Neuronal stem cell (in vitro differentiated cells): Measurements from ENCODE around the gene HEPH.

Experiments
- DNase-seq: peaks from one replicate; pipeline ENCODE4 v3.0.0-alpha.2; 2013; ENCODE audit warnings: low spot score
- H2AFZ ChIP-seq: one replicate; pipeline ENCODE4 v1.6.1; 2013; ENCODE audit warnings: mild to moderate bottlenecking, low read length, inconsistent platforms
- H2AK5ac ChIP-seq: 2 replicates; pipeline ENCODE4 v1.6.1; 2013; ENCODE audit warnings: low read depth, mild to moderate bottlenecking, inconsistent platforms, low read length, moderate library complexity, mixed read lengths
- H2BK120ac ChIP-seq: 2 replicates; pipeline ENCODE4 v1.6.1; 2013; ENCODE audit warnings: low read depth, mild to moderate bottlenecking, inconsistent platforms, low read length, moderate library complexity, mixed read lengths
- H2BK12ac ChIP-seq: one replicate; pipeline ENCODE4 v1.6.1; 2013; ENCODE audit warnings: low read length, inconsistent platforms
- H2BK15ac ChIP-seq: 2 replicates; pipeline ENCODE4 v1.6.1; 2013; ENCODE audit warnings: mild to moderate bottlenecking, low read length, inconsistent platforms, mixed read lengths
- H2BK5ac ChIP-seq: one replicate; pipeline ENCODE4 v1.6.1; 2013; ENCODE audit warnings: inconsistent platforms, mild to moderate bottlenecking, low read length, moderate library complexity
- H3K14ac ChIP-seq: one replicate; pipeline ENCODE4 v1.6.1; 2013; ENCODE audit warnings: low read length, inconsistent platforms
- H3K18ac ChIP-seq: 2 replicates; pipeline ENCODE4 v1.6.1; 2013; ENCODE audit warnings: low read length, inconsistent platforms
- H3K23ac ChIP-seq: 2 replicates; pipeline ENCODE4 v1.6.1; 2013; ENCODE audit warnings: low read depth, mild to moderate bottlenecking, mixed read lengths, low read length, inconsistent platforms; ENCODE audit not compliant: poor library complexity
- H3K27ac ChIP-seq: replicated peaks from 3 replicates; pipeline ENCODE4 v1.5.1; 2013; ENCODE audit warnings: low read length, inconsistent platforms
- H3K27me3 ChIP-seq, 3 experiments: 2 replicates each; pipeline ENCODE4 v1.6.1; 2013; ENCODE audit warnings: low read length in 3 of 3, mild to moderate bottlenecking in 2 of 3, inconsistent platforms in 1 of 3, low read depth in 1 of 3, mixed read lengths in 1 of 3, moderate library complexity in 1 of 3; ENCODE audit not compliant: control insufficient read depth in 3 of 3, insufficient read depth in 3 of 3
- H3K36me3 ChIP-seq, 2 donors: replicated peaks in 1 of 2; 2 replicates each; pipeline ENCODE4 v1.6.1; 2013; ENCODE audit warnings: low read length in 2 of 2; ENCODE audit not compliant: control insufficient read depth in 2 of 2, insufficient read depth in 2 of 2
- H3K4ac ChIP-seq: 2 replicates; pipeline ENCODE4 v1.6.1; 2013; ENCODE audit warnings: inconsistent platforms, mild to moderate bottlenecking, low read length, moderate library complexity
- H3K4me1 ChIP-seq, 2 donors: 1 replicate in 1 of 2; 2 replicates in 1 of 2; pipeline ENCODE4 v1.6.1; 2013; ENCODE audit warnings: low read length in 2 of 2, low read depth in 1 of 2; ENCODE audit not compliant: control insufficient read depth in 2 of 2, insufficient read depth in 1 of 2
- H3K4me2 ChIP-seq: one replicate; pipeline ENCODE4 v1.6.1; 2013; ENCODE audit warnings: mild to moderate bottlenecking, low read length, inconsistent platforms; ENCODE audit not compliant: insufficient read depth, poor library complexity, severe bottlenecking
- H3K4me3 ChIP-seq, 2 donors: 2 replicates each; pipeline ENCODE4 v1.5.1; 2013; ENCODE audit warnings: low read length in 2 of 2, mild to moderate bottlenecking in 2 of 2, inconsistent platforms in 1 of 2, moderate library complexity in 1 of 2
- H3K79me1 ChIP-seq: one replicate; pipeline ENCODE4 v1.6.1; 2013; ENCODE audit warnings: low read depth, mild to moderate bottlenecking, inconsistent platforms, low read length, moderate library complexity
- H3K9ac ChIP-seq: one replicate; pipeline ENCODE4 v1.6.1; 2013; ENCODE audit warnings: mild to moderate bottlenecking, low read depth, low read length, inconsistent platforms; ENCODE audit not compliant: poor library complexity
- H3K9me3 ChIP-seq, 2 donors: replicated peaks in 1 of 2; 2 replicates each; pipeline versions ENCODE3 to v1.6.1; 2013; ENCODE audit warnings: low read length in 2 of 2, mild to moderate bottlenecking in 2 of 2, inconsistent platforms in 1 of 2, low read depth in 1 of 2, mixed read lengths in 1 of 2, moderate library complexity in 1 of 2; ENCODE audit not compliant: control insufficient read depth in 2 of 2, insufficient read depth in 1 of 2
- H4K8ac ChIP-seq: one replicate; pipeline ENCODE4 v1.6.1; 2013; ENCODE audit warnings: low read depth, mild to moderate bottlenecking, inconsistent platforms, low read length, moderate library complexity
- H4K91ac ChIP-seq: one replicate; pipeline ENCODE4 v1.6.1; 2013; ENCODE audit warnings: low read length, low read depth, mild to moderate bottlenecking, inconsistent platforms; ENCODE audit not compliant: poor library complexity

HEPH gene

DNA sequence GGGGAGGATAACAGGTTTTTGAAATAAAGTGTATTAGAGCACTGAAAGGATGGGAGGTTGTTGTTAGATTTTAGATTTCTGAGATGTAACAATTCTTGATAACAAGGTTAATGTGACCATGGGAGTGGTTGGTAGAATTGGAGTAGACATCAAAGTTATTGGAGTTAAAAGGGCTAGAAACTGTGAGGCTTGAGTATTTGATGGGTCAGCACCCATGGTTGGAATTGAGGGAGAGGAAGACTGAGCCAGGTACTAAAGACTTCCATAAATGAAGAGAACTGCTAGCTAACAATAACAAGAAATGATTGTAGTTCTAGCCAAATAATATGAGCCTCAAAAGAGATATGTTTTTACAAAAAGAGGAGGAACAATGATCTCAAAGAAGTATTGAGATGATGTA, 98.8 kb downstream of the HEPH start:
- no peak overlapping the region for H3K9ac ChIP-seq
- no peaks in the 10 kb centered on the region for H3K27me3 ChIP-seq
- H2BK12ac ChIP-seq: no peak overlapping the region
- no peak overlapping the region for H3K27ac ChIP-seq
- H3K4me1 ChIP-seq: no peaks in the 10 kb centered on the region
- H2BK5ac ChIP-seq: no peak overlapping the region
- H2BK15ac ChIP-seq: no peak overlapping the region
- H3K36me3 ChIP-seq: peaks cover 8 to 24% of the 10 kb centered on the region in 2 donors
- no peak overlapping the region for H3K4ac ChIP-seq
- no peak overlapping the region for H3K18ac ChIP-seq
- H2AK5ac ChIP-seq: no peak overlapping the region
- no peaks in the 10 kb centered on the region for H3K79me1 ChIP-seq
- no peak overlapping the region for H4K8ac ChIP-seq
- no peak overlapping the region for H2AFZ ChIP-seq
- H3K9me3 ChIP-seq: peaks cover 0 to 3% of the 10 kb centered on the region in 2 donors
- H3K4me3 ChIP-seq: no peak overlapping the region
- no peak overlapping the region for H3K23ac ChIP-seq
- no peak for DNase-seq
- no peak overlapping the region for H2BK120ac ChIP-seq
- H3K14ac ChIP-seq: no peak overlapping the region
- H3K4me2 ChIP-seq: no peak overlapping the region
- no peak overlapping the region for H4K91ac ChIP-seq
